Nephron progenitor cell (in vitro differentiated cells): ENCODE data around the gene SH3PXD2A.

Experiments used
- DNase-seq: peaks from one replicate; pipeline ENCODE4 v3.0.0; 2021
- H3K27ac Mint-ChIP-seq: 2 replicates; pipeline ENCODE4 v1.8.0; 2021; ENCODE audit warnings: mild to moderate bottlenecking, moderate library complexity, mixed read lengths
- H3K27me3 Mint-ChIP-seq: 2 replicates; pipeline ENCODE4 v1.8.0; 2021; ENCODE audit warnings: mild to moderate bottlenecking, low read depth, mixed read lengths; ENCODE audit not compliant: poor library complexity
- H3K36me3 Mint-ChIP-seq: 2 replicates; pipeline ENCODE4 v1.8.0; 2021; ENCODE audit warnings: low read depth, mixed read lengths
- H3K4me1 Mint-ChIP-seq: 2 replicates; pipeline ENCODE4 v1.8.0; 2021; ENCODE audit warnings: mixed read lengths
- H3K4me3 Mint-ChIP-seq: 2 replicates; pipeline ENCODE4 v1.8.0; 2021; ENCODE audit warnings: mild to moderate bottlenecking, moderate library complexity, mixed read lengths
- H3K9me3 Mint-ChIP-seq: 2 replicates; pipeline ENCODE4 v1.8.0; 2021; ENCODE audit warnings: mild to moderate bottlenecking, moderate library complexity, mixed read lengths
- TF ChIP-seq, protein P1 (sequence below): fragments of 200-600 bp; sonication (generic); IDR thresholded peaks from 2 replicates; pipeline ENCODE4 v1.5.0; 2021; ENCODE audit warnings: antibody characterized with exemption

The SH3PXD2A gene

DNA sequence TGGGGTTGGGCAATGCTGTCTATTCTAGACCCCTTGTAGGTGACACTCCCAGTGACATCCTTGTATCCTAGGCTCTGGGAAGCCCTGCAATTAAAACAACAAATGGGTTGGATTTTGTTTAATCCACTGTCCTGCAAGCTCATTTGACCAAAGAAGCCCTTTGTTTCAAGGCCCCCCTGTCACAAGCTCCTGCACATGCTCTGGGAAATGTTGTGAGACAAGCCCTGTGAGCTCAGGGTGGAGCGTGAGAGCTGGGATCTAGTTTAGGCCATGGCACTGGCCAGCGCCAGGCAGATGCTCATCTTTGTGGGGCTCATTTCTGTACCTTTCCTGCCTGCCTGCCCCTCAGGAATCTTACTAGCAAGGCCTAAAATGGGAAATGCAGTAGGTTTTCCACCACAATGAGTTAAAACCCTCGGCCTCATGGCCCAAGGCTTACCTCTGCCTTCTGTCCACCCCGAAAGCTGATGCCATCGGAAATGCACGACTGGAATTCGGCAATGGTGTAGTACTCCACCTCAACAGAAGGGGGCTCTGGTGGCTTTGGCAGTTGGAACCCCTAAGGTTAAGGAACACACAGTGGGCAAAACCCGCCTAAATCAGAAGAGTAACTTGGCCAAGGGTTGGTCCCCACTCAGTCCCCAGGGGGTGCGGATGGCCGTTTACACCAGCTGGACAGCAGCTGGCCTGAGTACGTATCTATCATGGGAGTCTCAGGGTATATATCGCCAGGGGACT is 249.8 kb downstream of the SH3PXD2A start:
- Mint-ChIP-seq H3K27ac (no peak overlapping the region), H3K27me3 (peaks cover 3% of the 10 kb centered on the region), H3K9me3 (peaks cover 25% of the 10 kb centered on the region), H3K36me3 (peaks cover 80% of the 10 kb centered on the region), H3K4me1 (peaks cover 12% of the 10 kb centered on the region), H3K4me3 (no peak overlapping the region)
- TF ChIP-seq, protein P1, sequence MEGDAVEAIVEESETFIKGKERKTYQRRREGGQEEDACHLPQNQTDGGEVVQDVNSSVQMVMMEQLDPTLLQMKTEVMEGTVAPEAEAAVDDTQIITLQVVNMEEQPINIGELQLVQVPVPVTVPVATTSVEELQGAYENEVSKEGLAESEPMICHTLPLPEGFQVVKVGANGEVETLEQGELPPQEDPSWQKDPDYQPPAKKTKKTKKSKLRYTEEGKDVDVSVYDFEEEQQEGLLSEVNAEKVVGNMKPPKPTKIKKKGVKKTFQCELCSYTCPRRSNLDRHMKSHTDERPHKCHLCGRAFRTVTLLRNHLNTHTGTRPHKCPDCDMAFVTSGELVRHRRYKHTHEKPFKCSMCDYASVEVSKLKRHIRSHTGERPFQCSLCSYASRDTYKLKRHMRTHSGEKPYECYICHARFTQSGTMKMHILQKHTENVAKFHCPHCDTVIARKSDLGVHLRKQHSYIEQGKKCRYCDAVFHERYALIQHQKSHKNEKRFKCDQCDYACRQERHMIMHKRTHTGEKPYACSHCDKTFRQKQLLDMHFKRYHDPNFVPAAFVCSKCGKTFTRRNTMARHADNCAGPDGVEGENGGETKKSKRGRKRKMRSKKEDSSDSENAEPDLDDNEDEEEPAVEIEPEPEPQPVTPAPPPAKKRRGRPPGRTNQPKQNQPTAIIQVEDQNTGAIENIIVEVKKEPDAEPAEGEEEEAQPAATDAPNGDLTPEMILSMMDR, result peak; percentile 38
- DNase-seq, result peak; percentile 48

DNA sequence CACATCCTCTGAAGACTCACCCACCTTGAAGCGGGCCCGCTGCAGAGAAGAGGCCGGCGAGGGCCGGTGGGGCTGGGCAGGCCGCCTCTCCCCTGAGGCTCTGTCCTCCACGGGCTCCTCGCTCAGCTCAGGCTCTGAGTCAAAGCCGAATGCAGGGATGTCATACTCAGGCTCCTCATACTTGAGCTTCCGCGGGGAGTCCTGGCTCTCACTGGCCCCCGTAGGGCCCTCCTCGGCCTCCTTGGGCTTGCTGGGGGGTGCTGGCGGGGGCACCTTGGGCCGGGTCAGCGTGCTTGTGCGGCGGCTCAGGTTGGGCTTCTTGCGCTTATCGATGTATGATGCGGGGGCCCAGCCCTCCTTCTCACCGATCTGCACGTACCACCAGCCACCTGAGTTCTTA is 252.0 kb downstream of the SH3PXD2A start:
- no peak for DNase-seq
- H3K4me3 Mint-ChIP-seq, result no peak overlapping the region
- TF ChIP-seq, protein P1, result no peak
- peaks cover 3% of the 10 kb centered on the region for H3K27me3 Mint-ChIP-seq
- peaks cover 60% of the 10 kb centered on the region for H3K36me3 Mint-ChIP-seq
- peaks cover 20% of the 10 kb centered on the region for H3K4me1 Mint-ChIP-seq
- no peak overlapping the region for H3K27ac Mint-ChIP-seq
- H3K9me3 Mint-ChIP-seq, result peaks cover 18% of the 10 kb centered on the region

DNA sequence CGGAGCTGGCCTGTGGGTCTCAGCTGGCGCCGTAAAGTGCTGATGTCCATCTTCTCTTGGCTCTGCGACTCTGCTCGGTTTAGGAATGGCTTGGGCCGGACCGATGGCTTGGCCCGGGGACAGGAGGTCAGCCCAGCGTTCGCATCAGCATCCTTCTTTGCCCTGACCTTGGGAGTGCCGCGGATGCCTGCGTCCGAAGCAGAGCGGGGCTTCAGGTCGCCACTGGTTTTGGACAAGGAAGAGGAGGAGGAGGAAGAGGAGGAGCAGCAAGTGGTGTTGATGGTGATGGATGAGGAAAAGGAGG is 252.6 kb downstream of the SH3PXD2A start:
- H3K9me3 Mint-ChIP-seq, result peaks cover 12% of the 10 kb centered on the region
- no peak for DNase-seq
- H3K36me3 Mint-ChIP-seq, result peaks cover 55% of the 10 kb centered on the region
- TF ChIP-seq, protein P1, result no peak
- H3K27ac Mint-ChIP-seq, result no peak overlapping the region
- H3K27me3 Mint-ChIP-seq, result peaks cover 3% of the 10 kb centered on the region
- H3K4me3 Mint-ChIP-seq, result no peak overlapping the region
- peaks cover 25% of the 10 kb centered on the region for H3K4me1 Mint-ChIP-seq

DNA sequence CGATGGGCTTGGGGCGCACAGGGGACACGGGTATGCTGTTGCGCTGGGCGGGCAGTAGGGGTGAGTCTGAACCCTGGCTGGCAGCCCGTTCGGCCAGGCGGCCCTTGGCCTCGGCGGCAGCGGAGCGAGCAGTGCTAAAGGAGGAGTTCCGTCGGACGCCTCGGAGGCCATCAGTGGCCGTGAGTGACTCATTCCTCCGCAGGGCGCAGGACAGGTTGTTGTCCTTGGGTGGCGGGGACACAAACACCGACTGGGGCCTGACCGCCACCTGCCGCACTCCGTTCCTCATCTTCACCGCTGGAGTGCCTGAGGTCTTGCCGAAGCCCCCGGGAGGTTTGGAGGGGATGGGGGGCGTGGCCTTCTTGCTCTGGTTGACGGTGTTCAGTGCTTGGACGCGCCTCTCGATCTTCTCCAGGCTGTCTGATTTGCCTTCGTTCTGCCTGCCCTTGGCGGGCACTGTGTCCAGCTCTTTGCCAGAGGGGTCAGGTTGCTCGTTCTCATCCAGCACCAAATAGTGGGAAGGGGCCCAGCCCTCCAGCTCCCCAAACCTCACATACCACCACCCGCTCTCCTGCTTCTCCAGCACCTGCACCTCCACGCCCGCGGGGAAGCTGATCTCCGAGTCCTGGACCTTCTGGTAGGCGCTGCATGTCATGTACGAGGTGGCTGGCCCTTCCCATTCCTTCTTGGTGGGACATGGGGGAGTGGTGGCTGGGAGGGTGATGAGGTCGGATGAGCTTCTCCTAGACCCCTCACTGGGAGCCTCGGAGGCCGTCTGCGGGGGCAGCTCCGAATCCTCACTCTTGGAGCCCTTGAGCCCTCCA is 253.1 kb downstream of the SH3PXD2A start:
- peaks cover 30% of the 10 kb centered on the region for H3K4me1 Mint-ChIP-seq
- no peak overlapping the region for H3K4me3 Mint-ChIP-seq
- H3K36me3 Mint-ChIP-seq, result peaks cover 52% of the 10 kb centered on the region
- H3K27me3 Mint-ChIP-seq, result peaks cover 3% of the 10 kb centered on the region
- TF ChIP-seq, protein P1, result no peak
- no peak for DNase-seq
- peaks cover 9% of the 10 kb centered on the region for H3K9me3 Mint-ChIP-seq
- peak overlapping the region; percentile 12 for H3K27ac Mint-ChIP-seq

DNA sequence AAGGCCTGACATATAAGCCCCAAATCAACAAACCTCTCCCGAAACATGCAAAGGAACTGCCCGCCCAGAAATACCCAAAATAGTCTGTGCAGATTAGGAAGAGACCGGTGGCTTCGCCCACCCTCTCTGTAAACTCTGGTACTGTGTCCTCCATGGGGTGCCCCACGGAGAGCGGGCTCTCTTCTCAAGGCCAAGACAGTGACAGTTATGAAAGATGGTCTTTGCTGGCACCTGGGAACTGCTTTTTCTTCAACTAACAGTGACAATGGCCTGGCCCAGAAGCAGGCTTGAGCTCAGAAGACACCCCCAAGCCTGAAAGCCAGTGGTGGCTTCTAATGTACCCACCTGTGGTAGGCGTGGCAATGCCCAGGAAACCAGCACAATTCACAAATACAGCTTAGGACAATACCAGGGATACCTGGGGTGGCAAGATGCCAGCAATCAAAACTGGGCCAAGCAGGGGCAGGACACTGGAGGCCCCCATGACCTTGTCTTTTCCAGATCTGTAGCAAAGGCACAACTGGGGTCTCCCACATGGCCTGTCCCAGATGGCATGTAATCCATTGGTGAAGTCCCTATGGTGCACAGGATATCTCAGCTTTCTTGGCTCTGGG is 254.3 kb downstream of the SH3PXD2A start:
- no peak overlapping the region for H3K4me3 Mint-ChIP-seq
- no peak for DNase-seq
- peaks cover 5% of the 10 kb centered on the region for H3K9me3 Mint-ChIP-seq
- peaks cover 44% of the 10 kb centered on the region for H3K36me3 Mint-ChIP-seq
- TF ChIP-seq, protein P1, result no peak
- H3K27ac Mint-ChIP-seq, result peak overlapping the region; percentile 30
- peaks cover 8% of the 10 kb centered on the region for H3K27me3 Mint-ChIP-seq
- H3K4me1 Mint-ChIP-seq, result peaks cover 40% of the 10 kb centered on the region
